T-helper 17 cell (primary cell): ENCODE data around the gene OR51B2. TPM values are rescaled to one million over a fixed set of nuclear protein-coding genes. Genes with fewer than 3 reads are reported as not detected.

Experiments
- ATAC-seq: fragments of 150-1000 bp; cut with Tn5 transposase; 2 replicates; pipeline ENCODE4 v1.10.0; 2021; ENCODE audit warnings: mild to moderate bottlenecking, moderate library complexity
- DNase-seq, 3 donors: peaks; one replicate each; pipeline versions ENCODE4 v3.0.0 to v3.0.0-alpha.2; 2020 to 2021
- H3K9me3 ChIP-seq: one replicate; pipeline ENCODE4 v1.7.0; 2013; ENCODE audit warnings: low read length, mild to moderate bottlenecking; ENCODE audit not compliant: control insufficient read depth, poor library complexity, severe bottlenecking
- H3K27ac Mint-ChIP-seq: one replicate; pipeline ENCODE4 v1.8.0; 2022; ENCODE audit warnings: mild to moderate bottlenecking, moderate library complexity, mixed read lengths
- H3K27me3 Mint-ChIP-seq: one replicate; pipeline ENCODE4 v1.8.0; 2022; ENCODE audit warnings: mixed read lengths
- H3K36me3 Mint-ChIP-seq: one replicate; pipeline ENCODE4 v1.8.0; 2022; ENCODE audit warnings: low read depth, mixed read lengths
- H3K4me1 Mint-ChIP-seq: one replicate; pipeline ENCODE4 v1.8.0; 2022; ENCODE audit warnings: mild to moderate bottlenecking, mixed read lengths
- H3K4me3 Mint-ChIP-seq: one replicate; pipeline ENCODE4 v1.8.0; 2022; ENCODE audit warnings: mild to moderate bottlenecking, moderate library complexity, mixed read lengths
- total RNA-seq, 4 donors: library from RNA in 2 of 4; stranded (reverse) in 2 of 4; gene quantifications; one replicate each; pipeline ENCODE4 v1.2.3 and lab custom pipeline; 2022 to 2026

OR51B2 gene
- total RNA-seq, 2 donors from 2014 or later = not detected

- no peak overlapping the region for H3K27ac Mint-ChIP-seq
- H3K4me1 Mint-ChIP-seq = no peaks in the 10 kb centered on the region
- H3K36me3 Mint-ChIP-seq = no peaks in the 10 kb centered on the region
- DNase-seq = no peak
- H3K27me3 Mint-ChIP-seq = peaks cover 10% of the 10 kb centered on the region
- no peaks in the 10 kb centered on the region for H3K9me3 ChIP-seq
- no peak for ATAC-seq
- no peak overlapping the region for H3K4me3 Mint-ChIP-seq
These were observed 38.3 kb downstream of the OR51B2 start for GRCh38 chr11:5285703-5286340.

GRCh38 chr11:5284637-5285036, 39.5 kb downstream of the OR51B2 start:
- no peaks in the 10 kb centered on the region for H3K36me3 Mint-ChIP-seq
- DNase-seq = no peak
- no peak overlapping the region for H3K4me3 Mint-ChIP-seq

GRCh38 chr11:5283882-5284281, 40.2 kb downstream of the OR51B2 start:
- Mint-ChIP-seq H3K4me1 (no peaks in the 10 kb centered on the region), H3K36me3 (no peaks in the 10 kb centered on the region), H3K27ac (no peak overlapping the region), H3K27me3 (peaks cover 15% of the 10 kb centered on the region), H3K4me3 (no peak overlapping the region)
- no peak for DNase-seq
- H3K9me3 ChIP-seq = no peaks in the 10 kb centered on the region
- ATAC-seq = no peak

More at GRCh38 chr11:5284637-5285036, 39.5 kb downstream of the OR51B2 start:
- no peak for ATAC-seq
- H3K4me1 Mint-ChIP-seq = no peaks in the 10 kb centered on the region
- no peak overlapping the region for H3K27ac Mint-ChIP-seq
- H3K27me3 Mint-ChIP-seq = peaks cover 15% of the 10 kb centered on the region
- no peaks in the 10 kb centered on the region for H3K9me3 ChIP-seq

DNA sequence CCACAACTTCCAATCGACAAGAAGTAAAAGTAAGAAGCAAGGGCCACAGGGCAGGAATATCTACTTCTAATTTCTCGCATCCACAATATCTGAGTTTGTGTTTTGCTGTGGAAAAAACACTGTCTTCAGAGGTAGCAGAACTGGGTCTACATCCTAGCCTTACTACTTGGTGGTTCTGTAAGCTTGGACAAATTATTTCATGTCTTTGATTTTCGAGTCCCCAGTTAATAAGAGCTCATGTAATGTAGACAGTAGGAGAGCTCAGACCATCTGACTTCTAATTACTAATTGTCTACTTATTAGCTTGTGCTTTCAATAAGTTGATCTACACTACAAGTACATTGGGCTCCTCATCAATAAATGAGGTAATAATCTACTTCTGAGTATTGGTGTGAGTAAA, 41.0 kb downstream of the OR51B2 start:
- ATAC-seq (no peak), DNase-seq (no peak)
- peaks cover 15% of the 10 kb centered on the region for H3K27me3 Mint-ChIP-seq
- no peak overlapping the region for H3K27ac Mint-ChIP-seq
- no peak overlapping the region for H3K4me3 Mint-ChIP-seq
- no peaks in the 10 kb centered on the region for H3K36me3 Mint-ChIP-seq
- no peaks in the 10 kb centered on the region for H3K9me3 ChIP-seq
- no peaks in the 10 kb centered on the region for H3K4me1 Mint-ChIP-seq

GRCh38 chr11:5282628-5283027, 41.5 kb downstream of the OR51B2 start:
- no peaks in the 10 kb centered on the region for H3K9me3 ChIP-seq
- Mint-ChIP-seq H3K27me3 (peaks cover 15% of the 10 kb centered on the region), H3K27ac (no peak overlapping the region), H3K4me3 (no peak overlapping the region), H3K36me3 (no peaks in the 10 kb centered on the region), H3K4me1 (no peaks in the 10 kb centered on the region)
- ATAC-seq (no peak), DNase-seq (no peak)

DNA sequence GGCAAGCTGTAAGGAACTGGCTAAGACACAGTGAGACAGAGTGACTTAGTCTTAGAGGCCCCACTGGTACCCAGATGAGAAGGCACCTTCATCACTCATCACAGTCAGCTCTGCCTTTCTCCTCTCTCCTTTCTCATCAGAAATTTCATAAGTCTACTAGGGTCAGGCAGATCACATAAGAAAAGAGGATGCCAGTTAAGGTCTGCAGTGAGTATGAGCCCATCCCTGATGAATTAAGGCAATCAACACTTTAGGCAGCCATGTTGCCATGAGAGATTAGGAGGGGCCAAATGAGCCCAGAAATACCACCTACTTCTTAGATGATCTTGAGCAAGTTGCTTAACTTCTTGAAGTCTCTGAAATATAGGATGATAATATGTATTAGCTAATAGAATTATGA, 42.5 kb downstream of the OR51B2 start:
- no peak overlapping the region for H3K27ac Mint-ChIP-seq
- ATAC-seq (no peak), DNase-seq (no peak)
- H3K9me3 ChIP-seq = no peaks in the 10 kb centered on the region
- no peaks in the 10 kb centered on the region for H3K4me1 Mint-ChIP-seq
- H3K27me3 Mint-ChIP-seq = peaks cover 15% of the 10 kb centered on the region
- H3K36me3 Mint-ChIP-seq = no peaks in the 10 kb centered on the region
- H3K4me3 Mint-ChIP-seq = no peak overlapping the region

DNA sequence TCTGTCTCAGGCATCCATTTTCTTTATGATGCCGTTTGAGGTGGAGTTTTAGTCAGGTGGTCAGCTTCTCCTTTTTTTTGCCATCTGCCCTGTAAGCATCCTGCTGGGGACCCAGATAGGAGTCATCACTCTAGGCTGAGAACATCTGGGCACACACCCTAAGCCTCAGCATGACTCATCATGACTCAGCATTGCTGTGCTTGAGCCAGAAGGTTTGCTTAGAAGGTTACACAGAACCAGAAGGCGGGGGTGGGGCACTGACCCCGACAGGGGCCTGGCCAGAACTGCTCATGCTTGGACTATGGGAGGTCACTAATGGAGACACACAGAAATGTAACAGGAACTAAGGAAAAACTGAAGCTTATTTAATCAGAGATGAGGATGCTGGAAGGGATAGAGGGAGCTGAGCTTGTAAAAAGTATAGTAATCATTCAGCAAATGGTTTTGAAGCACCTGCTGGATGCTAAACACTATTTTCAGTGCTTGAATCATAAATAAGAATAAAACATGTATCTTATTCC, 43.5 kb downstream of the OR51B2 start:
- no peak for ATAC-seq
- Mint-ChIP-seq H3K27ac (no peak overlapping the region), H3K4me3 (no peak overlapping the region), H3K4me1 (no peaks in the 10 kb centered on the region), H3K27me3 (peaks cover 15% of the 10 kb centered on the region), H3K36me3 (no peaks in the 10 kb centered on the region)
- no peak for DNase-seq
- no peaks in the 10 kb centered on the region for H3K9me3 ChIP-seq

- Mint-ChIP-seq H3K36me3 (no peaks in the 10 kb centered on the region), H3K4me3 (no peak overlapping the region), H3K4me1 (no peaks in the 10 kb centered on the region), H3K27ac (no peak overlapping the region), H3K27me3 (peaks cover 6% of the 10 kb centered on the region)
- no peaks in the 10 kb centered on the region for H3K9me3 ChIP-seq
- DNase-seq (no peak), ATAC-seq (no peak)
These were observed 44.5 kb downstream of the OR51B2 start for GRCh38 chr11:5279471-5280090.

DNA sequence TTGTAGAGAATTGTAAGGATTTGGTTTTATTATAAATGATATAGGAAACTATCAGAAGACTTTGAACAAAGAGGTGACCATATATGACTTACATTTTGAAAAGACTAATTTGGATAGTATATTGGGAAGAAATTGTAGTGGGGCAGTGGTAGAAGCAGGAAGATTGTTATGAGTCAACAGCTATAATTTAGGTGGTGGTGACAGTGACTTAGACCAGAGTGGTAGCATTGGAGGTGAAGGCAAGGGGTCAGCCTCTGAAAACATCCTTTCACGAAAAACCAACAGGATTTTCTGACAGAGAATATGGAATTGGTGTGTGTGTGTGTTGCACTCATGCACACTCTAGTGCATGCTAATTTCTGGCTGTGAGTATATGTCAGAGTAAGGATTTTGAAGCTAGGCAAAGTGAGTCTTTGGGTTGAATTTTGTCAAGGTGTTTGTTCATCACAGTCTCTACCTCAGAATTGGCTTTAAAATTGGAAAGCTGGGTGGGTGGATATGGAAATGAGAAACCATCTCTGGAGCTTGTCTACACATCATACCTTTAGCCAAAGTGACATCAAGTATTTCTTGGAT, 46.2 kb downstream of the OR51B2 start:
- no peaks in the 10 kb centered on the region for H3K4me1 Mint-ChIP-seq
- peaks cover 5% of the 10 kb centered on the region for H3K27me3 Mint-ChIP-seq
- no peaks in the 10 kb centered on the region for H3K9me3 ChIP-seq
- H3K36me3 Mint-ChIP-seq = no peaks in the 10 kb centered on the region
- ATAC-seq (no peak), DNase-seq (no peak)
- no peak overlapping the region for H3K4me3 Mint-ChIP-seq
- no peak overlapping the region for H3K27ac Mint-ChIP-seq

- no peaks in the 10 kb centered on the region for H3K4me1 Mint-ChIP-seq
- no peaks in the 10 kb centered on the region for H3K9me3 ChIP-seq
- peaks cover 5% of the 10 kb centered on the region for H3K27me3 Mint-ChIP-seq
- no peaks in the 10 kb centered on the region for H3K36me3 Mint-ChIP-seq
- H3K27ac Mint-ChIP-seq = no peak overlapping the region
- DNase-seq = no peak
- no peak for ATAC-seq
- no peak overlapping the region for H3K4me3 Mint-ChIP-seq
These were observed 47.4 kb downstream of the OR51B2 start for GRCh38 chr11:5276697-5277096.

DNA sequence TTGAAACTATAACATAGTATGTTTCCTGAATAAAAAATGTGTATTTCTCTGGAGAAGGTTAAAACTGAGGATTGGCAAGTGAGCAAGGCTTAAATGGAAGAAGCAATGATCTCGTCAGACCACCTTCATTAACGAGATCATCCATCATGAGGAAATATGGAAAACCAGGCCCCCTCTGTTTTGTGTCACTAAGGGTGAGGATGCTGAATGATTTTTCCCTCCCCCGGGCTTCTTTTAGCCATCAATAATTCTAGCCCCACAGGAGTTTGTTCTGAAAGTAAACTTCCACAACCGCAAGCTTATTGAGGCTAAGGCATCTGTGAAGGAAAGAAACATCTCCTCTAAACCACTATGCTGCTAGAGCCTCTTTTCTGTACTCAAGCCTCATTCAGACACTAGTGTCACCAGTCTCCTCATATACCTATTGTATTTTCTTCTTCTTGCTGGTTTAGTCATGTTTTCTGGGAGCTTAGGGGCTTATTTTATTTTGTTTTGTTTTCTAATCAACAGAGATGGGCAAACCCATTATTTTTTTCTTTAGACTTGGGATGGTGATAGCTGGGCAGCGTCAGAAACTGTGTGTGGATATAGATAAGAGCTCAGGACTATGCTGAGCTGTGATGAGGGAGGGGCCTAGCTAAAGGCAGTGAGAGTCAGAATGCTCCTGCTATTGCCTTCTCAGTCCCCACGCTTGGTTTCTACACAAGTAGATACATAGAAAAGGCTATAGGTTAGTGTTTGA, 48.6 kb downstream of the OR51B2 start:
- no peaks in the 10 kb centered on the region for H3K9me3 ChIP-seq
- peaks cover 5% of the 10 kb centered on the region for H3K27me3 Mint-ChIP-seq
- no peak overlapping the region for H3K4me3 Mint-ChIP-seq
- ATAC-seq (no peak), DNase-seq (no peak)
- no peaks in the 10 kb centered on the region for H3K36me3 Mint-ChIP-seq
- H3K4me1 Mint-ChIP-seq = no peaks in the 10 kb centered on the region
- no peak overlapping the region for H3K27ac Mint-ChIP-seq

DNA sequence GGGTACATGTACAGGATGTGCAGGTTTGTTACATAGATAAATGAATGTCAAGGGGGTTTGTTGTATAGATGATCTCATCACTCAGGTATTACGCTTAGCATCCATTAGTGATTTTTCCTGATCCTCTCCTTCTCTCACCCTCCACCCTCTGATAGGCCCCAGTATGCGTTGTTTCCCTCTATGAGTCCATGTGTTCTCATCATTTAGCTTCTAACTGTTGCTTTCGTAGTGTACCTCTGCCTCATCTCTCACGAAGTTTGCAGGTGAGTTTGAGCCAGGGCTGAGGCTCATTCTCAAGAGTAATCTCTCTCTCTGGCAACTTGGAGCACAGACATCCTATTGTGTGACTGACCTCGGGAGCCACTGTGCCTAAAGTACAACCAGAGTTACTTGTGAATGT, 49.7 kb downstream of the OR51B2 start:
- DNase-seq (no peak), ATAC-seq (no peak)
- H3K36me3 Mint-ChIP-seq = no peaks in the 10 kb centered on the region
- no peaks in the 10 kb centered on the region for H3K4me1 Mint-ChIP-seq
- no peak overlapping the region for H3K27ac Mint-ChIP-seq
- no peaks in the 10 kb centered on the region for H3K9me3 ChIP-seq
- H3K4me3 Mint-ChIP-seq = no peak overlapping the region
- peaks cover 7% of the 10 kb centered on the region for H3K27me3 Mint-ChIP-seq
